Pons (tissue), 1 donor: ENCODE measurements around the gene CERKL.

ENCODE experiments used
- DNase-seq: peaks from one replicate; pipeline ENCODE4 v3.0.0-alpha.2; 2016; ENCODE audit warnings: low spot score

Gene CERKL

GRCh38 chr2:181576431-181576830, 80.5 kb downstream of the CERKL start:
- no peak for DNase-seq

GRCh38 chr2:181575650-181576025, 81.3 kb downstream of the CERKL start:
- no peak for DNase-seq

- no peak for DNase-seq
Measured at GRCh38 chr2:181575024-181575649, 81.8 kb downstream of the CERKL start.

DNA sequence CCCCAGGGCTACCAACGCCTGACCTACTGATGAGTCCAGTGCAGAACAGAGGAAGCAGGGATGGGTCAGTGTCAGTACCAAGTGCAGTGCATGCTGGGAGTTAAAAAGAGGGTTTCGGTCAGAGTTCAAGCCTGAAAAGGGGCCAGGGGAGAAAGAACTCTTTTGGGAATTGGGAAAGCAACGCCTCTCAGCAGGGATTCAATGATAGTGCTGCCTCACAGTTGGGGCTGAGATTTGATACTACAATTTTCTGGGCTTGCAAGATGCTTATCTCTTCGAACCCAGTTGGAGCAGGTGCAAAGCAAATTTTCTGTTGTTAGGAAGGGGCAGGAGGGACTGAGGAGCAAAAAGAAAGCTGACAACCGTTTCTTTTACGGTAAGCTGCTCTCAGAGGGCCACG, 82.6 kb downstream of the CERKL start:
- DNase-seq: no peak

DNA sequence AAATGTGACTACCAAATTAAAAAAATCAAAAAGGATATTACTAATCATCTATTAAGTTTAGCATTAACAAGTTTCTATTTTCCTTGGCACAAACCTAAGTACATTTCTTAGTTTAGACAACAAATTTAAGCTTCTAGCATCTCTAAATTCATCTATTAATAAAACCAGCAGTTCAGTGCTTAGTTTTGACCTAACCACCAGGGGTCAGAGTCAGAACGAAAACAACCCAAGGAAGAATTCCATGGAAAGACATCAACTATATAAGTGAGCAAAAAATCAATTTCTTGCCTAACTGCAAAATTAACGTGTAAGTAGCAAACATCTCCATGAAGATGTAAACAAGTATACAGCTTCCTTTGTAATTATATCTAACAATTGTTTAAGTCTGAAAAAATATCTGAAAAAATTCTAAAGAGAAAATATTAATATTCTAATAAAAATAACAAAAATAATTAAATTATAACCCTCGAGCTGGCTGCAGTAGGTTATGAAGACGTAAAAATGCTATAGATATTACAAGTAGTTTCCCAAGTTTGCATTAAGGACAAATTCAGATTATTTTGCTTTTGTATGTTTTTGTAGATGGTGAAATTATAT, 83.7 kb downstream of the CERKL start:
- DNase-seq: peak; percentile 22

DNA sequence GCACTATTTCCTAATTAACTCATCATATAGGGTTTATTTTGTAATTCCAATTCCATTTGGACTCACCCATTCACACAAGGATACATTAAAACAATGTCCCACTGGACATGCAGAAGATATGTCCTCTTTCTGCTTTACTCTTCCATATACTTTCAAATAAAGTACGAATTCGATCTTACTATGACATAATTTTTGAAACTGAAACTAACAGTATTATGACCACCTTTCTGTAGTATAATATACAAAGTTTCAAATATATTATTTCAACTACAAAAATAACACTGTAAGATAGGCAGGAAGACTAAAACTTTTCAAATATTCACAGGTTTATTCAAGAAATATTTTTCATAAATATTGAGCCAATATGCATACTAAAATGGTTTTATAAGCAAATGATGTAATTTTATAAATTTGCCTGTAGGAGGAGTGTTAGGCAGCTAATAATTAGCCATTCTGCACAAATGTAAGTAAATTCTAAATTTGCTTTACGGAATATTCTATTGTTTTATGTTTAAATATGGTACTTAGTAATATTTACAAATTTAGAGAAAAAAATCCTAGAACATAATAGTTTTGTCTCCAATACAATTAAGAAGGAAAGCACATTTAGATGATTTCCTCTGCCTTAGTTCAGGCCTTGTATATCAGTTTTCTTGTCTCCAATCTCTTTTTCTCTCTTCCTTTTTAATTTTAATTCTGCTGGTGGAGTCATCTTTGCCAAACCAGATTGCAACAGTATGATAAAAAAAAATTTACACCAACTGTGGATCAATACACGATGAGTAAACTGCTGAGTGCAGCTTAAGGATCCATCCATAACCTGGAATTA, 85.9 kb downstream of the CERKL start:
- DNase-seq: no peak

DNA sequence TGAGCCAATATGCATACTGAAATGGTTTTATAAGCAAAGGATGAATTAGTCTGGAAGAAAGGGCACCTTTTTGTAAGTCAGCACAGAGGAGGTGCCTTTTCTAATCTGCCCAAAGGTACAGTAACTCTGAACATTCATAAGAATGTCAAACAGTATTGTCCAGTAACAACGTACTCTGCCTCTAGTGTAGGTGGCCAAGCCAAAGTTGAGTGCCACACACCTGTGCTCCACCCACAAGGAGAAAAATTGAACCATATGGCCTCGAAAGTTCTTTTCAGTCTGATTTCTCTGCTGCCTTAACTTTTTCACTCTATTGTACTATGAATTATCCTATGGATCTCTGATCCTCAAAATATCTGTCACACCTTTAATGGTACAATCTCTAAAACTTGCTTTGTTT, 86.8 kb downstream of the CERKL start:
- DNase-seq: no peak

DNA sequence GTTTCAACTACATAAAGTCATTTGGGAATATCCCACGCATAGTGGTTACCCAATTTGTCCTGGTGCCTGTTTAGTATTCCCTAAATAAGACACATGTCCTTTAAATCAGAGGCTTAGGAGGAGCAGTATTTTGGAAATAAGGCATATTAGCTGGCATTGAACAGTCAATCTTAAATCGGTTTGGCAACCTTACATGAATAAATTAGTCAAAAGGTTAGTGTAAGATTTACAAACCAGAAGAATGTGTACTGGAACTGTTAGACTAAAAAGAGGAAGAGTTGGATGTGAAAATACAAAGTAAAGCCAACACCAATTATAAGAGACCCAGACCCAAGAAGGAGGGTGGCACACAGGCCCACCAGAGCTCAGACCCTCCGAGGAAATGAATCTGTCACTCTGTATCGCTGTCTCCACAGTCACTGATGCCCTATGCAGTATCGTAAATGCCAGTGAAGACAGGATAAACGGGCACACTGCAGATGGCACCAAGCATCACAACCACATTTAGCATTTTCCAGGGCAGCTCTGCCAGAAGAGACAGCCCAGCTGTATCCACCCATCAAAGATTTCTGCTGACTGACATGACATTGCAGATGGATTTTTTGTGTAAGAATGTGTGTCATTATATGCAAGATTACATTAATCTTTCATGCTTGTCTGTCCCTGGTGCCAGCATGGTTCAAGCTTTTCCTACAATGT, 90.4 kb downstream of the CERKL start:
- DNase-seq: no peak

DNA sequence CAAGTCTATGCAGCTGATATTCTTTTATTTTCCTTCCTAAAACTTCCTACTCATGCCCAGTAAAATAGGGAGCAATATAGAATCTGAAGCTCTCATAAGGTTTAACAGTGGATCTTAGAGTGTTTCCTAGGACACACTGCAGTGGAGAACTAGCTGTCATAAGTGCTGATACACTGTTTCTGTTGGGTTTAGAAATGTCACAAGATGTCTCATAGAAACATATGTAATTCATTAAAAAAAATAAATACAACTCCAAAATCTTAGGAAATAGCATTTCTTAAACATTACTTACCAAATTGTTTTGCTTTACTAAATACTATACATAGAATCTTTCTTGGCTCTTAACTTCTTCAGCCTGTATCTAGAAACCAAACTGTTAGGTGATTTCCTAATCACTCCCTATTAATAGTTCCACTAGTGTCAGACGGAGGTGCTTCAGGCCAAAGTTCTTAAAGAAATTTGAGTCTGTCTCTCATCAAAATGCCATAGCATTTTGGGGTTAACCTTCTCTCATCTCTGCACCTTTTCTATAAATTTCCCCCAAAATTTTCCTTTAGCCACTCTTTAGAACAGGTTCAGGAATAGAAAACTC, 93.7 kb downstream of the CERKL start:
- DNase-seq: no peak

GRCh38 chr2:181558371-181558770, 98.5 kb downstream of the CERKL start:
- DNase-seq: no peak

DNA sequence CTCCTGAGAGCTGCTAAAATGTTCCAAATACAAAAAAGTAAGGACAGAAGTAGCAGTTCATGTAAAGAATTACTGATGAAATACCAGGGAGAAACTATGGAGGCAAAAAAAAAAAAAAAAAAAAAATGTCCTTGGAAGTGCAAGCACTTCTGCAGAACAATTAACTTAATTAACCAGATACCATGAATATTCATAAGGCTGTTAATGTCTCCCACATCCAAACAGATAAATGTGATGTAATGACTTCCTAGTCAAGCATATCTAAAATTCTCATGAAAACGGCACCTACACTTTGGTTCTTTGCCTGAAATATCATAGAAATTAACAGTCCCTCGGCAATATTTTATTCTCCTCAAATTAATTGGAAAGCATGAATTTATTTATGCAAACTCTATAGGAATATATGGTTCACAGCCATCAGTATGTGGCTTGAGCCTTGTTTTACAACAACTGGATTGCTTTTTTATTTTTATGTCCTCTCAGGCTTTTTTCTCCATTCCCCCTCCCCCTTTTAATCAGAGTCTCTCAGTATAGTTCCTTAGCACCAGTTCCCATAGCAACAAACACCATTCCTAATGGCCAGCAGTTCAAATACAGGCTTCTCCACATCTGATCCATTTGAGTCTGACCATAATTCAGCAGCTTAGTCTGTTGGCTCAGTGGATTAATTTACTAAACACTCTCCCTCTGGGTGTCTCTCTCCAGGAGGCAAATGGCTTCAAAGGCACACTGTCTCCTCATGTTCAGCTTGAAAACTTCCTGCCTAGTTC, 102.7 kb downstream of the CERKL start:
- no peak for DNase-seq

GRCh38 chr2:181553244-181553643, 103.7 kb downstream of the CERKL start:
- no peak for DNase-seq

GRCh38 chr2:181552808-181553207, 104.1 kb downstream of the CERKL start:
- no peak for DNase-seq

- no peak for DNase-seq
Measured at GRCh38 chr2:181546086-181546485, 110.8 kb downstream of the CERKL start.

GRCh38 chr2:181542170-181542569, 114.7 kb downstream of the CERKL start:
- no peak for DNase-seq

DNA sequence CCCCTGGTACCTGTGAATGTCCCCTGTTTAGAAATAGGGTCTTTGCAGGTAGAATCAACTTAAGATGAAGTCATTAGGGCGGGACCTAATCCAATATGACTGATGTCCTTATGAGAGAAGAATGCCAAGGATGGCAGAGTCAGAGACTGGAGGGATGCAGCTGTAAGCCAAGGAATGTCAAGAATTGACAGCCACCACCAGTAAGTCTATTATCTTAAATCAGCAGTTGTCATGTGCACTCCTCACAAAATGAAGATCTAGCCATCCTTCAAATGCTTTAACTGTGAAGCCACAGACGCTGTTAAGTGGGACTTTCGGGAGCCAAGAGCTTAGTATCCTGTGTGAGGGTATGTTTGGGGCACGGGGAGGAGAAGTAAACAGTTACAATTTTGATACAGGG, 116.5 kb downstream of the CERKL start:
- no peak for DNase-seq

- no peak for DNase-seq
Measured at GRCh38 chr2:181536730-181537129, 120.2 kb downstream of the CERKL start.

GRCh38 chr2:181528441-181528840, 128.5 kb downstream of the CERKL start:
- DNase-seq: no peak

- no peak for DNase-seq
Measured at GRCh38 chr2:181527058-181527457, 129.8 kb downstream of the CERKL start.

- no peak for DNase-seq
Measured at GRCh38 chr2:181526014-181526413, 130.9 kb downstream of the CERKL start.

- DNase-seq: no peak
Measured at GRCh38 chr2:181523756-181524155, 133.1 kb downstream of the CERKL start.

DNA sequence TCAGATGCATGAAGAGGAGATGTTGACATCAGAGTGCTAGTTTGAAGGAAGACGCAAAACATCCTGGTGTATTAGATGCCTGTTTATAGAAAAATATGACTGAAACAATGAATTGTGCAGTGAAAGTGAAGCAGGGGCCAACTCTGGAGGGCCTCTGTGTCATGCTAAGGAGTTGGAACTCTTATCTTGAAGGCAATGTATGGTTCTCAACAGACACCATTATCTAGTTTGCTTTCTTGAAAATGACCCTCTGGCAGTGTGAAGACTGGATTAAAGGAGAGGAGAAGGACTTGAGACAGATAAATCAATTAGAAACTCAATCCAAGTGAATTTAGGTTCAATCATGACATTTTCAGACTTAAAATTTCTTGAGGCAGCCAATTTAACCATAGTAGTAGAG, 136.7 kb downstream of the CERKL start:
- DNase-seq: no peak
